Stimulated activated CD4-positive, alpha-beta T cell treated with anti-CD3 and anti-CD28 coated beads, TNF-alpha, amount 100 ng/mL, for 4 hours (primary cell): ENCODE measurements around the gene EIF2AK2.

Experiments
- DNase-seq, 3 experiments: peaks; one replicate each; pipeline ENCODE4 v3.0.0-alpha.2; 2020; ENCODE audit warnings: low read depth in 3 of 3

Gene EIF2AK2

DNA sequence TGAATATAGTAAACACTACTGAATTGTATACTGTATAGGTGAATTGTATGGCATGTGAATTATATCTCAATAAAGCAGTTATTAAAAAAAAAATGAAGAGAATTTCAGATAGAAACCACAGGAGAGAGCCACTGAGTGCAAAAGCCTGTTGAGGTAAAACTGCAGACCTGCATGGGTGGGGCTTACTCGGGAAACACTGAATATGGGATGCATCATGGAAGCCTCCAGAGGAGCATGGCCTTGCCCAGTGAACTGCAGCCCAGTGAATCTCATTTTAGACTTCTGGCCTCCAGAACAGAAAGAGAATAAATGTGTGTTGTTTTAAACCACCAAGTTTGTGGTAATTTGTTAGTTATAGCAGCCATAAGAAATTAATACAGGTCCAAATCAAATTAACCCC lies 56.7 kb downstream of the EIF2AK2 start:
- DNase-seq, result no peak

DNA sequence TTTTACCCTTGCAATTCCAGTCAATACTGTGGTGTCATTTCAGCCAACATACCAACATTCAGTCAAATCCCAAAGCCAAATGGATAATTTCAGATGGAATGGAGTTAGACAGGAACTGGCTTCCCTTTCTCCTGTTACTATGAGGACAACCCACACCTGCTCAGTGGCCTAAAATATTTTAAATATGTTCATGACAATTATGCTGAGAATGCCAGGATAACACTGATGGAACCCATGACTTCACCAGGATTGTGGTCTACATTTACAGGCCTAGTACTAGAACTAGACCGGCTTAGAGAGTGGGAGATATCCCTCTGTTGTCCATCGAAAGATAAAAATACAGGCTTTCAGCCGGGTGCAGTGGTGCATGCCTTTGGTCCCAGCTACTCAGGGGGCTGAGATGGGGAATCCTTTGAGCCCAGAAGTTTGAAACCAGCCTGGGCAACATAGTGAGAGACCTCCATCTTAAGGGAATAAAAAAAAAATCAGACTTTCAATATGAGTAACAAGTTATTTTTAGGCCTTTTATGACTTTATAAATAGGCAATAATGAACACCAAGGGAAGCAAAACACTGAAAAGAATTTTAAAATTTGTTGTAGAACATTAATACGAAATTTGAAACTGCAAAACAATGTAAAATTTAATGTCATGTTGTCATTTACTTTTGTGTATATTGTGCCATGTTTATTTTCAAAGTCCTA lies 58.2 kb downstream of the EIF2AK2 start:
- no peak for DNase-seq

DNA sequence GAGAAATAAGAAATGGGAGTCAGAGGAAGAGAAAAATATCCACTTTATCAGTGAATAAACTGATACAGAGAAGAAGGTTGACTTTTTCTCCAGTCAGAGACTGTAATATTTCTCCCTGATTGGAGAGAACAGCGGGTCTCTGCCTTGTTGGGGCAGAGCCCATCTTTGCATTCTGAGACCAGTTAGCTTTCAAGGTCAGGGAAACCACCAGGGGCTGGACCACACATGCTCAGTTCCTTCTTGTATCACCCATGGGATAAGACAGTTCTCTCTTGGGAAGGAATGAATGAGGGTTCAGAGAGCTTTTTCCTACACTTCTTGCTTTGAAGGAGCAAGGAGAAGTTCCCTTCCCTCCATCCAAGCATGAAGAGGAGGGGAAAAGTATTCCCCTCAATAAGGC lies 60.2 kb downstream of the EIF2AK2 start:
- DNase-seq, result no peak

DNA sequence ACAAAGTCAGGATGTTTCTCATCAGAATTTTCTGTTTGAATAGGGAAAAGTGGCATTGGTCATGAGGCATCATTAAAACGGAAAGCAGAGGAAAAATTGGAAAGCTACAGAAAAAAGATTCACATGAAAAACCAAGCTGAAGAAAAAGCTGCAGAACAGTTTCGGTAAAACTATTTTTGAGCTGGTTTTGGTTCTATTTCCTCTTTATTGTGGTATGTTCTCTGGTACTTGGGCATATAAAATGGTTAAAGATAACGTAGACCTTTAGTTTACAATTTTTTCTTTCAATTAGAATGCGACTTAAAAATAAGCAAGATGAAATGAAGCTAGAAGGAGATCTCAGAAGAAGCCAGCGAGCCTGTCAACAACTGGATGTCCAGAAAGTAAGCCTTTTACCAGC lies 64.9 kb downstream of the EIF2AK2 start:
- DNase-seq, result no peak

DNA sequence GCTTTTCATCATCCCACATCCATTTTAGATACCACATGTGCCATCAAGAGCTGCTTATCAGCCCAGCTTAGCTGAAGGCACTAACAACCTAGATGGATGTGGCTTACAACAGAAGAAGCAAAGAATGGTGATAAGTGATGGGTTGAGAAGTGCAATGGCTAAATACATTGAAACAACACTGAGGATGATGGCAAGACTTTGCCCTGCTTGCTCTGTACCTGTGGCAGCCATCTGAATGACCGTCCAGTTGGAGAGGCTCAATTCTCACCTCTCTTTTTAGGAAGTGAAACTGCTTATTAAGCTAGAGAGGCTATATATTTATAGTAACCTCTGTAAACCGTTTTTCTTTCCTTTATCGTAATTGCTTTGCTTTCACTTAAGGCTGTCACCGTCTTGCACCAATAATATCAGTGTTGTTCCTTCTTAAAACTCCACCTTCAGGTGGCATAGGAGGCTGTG lies 66.7 kb downstream of the EIF2AK2 start:
- no peak for DNase-seq

DNA sequence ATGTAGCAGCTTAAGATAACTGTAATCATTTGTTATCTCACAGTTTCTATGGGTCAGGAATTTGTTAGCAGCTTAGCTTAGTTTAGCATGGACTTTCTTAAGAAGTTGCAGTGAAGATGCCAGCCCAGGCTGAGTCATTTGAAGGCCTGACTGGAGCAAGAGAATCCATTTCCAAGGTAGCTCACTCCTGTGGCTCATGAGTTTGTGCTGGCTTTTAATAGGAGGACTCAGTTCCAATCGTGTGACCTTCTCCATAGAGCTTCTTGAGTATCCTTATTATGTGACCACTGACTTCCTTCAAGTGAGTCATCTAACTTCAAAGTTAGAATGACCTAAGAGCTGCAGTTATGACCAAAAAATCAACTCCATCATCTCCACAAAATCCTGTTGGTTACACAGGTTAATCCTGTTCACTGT lies 71.0 kb downstream of the EIF2AK2 start:
- DNase-seq, result no peak

DNA sequence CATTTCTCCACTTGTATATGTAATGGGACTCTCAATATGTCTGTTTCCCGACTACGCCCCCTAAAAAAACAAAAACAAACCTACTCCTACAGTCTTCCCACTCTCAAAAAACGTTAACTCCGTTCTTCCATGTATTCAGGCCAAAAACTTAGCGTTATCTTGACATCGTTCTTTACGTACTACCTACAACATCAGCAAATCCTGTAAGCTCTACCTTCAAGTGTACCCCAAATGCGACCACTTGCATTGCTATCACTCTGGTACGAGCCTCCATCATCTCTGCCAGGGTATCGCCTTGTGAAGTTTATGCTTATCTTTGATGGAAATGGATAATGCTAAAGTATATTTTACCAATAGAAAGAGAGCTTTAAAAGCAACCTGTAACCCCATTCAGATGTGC lies 72.0 kb downstream of the EIF2AK2 start:
- no peak for DNase-seq

DNA sequence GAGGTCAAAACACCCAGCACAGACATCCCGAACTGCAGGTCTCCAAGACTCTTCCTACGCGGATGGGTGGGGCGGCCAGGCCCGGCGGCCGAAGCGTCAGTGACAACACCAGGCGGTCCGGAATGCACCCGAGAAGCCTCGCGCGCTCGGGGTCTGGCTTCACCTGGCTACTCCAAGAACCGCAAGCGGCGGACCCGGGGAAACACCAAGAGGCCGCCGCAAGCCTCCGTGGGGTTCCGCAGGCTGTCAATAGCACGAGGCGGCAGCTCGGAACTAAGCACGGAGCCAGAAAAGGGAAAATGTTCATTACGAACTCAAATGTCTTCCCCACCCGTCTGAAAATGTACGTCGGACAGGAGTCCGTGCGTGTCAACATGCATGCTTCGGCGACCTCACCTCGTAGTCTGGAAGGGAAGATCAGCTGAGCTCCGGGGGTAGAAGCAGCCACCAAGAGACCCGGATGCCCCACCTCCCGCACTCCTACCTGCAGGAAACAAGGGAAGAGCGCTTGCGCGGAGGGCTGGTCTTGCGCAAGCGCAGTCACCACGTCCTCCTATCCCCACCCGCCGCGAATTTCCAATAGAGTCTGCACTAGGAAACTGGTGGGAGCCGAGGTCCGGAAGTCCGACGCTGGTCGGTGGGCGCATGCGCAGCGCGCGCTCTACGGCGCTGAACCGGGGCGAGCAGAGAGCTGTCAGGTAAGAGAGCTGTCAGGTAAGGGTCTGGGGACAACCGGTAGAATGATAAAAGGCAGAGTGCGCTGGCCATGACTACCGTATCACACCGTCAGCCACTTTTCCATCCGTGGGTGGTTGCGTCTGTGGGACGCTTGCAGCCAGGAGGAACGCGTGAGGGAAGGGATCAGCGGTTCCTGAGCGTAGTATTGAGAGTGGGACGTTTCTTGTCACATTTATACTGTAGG lies 72.6 kb downstream of the EIF2AK2 start, which contains the start of the genes GPATCH11 and HEATR5B:
Gene GPATCH11, plus strand, starts transcription at position 646 of the 922 bp plus-strand sequence. CDS start 3,864 bp downstream, outside the sequence.
Gene HEATR5B, minus strand, starts transcription at position 500 of the 922 bp plus-strand sequence. CDS start 958 bp downstream, outside the sequence.
- peak; percentile 77 to 89 (median 84) for DNase-seq

DNA sequence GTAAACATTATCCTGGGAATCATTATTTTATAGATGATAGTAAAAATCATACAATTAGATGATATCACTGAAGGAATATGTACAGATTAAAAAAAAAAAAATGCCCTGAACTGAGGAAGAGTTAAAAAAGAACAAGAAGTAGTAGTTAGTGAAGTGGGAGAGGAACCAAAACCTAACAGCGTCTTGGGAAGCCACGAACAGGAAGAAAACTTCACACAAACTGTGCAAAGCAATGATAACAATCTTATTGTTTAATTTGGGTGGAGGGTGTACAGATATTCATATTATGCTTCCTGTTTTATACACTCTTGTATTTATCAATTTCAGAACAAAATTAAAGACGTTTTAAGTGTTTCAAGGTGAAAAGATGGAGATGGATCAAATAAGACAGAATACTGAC lies 76.1 kb downstream of the EIF2AK2 start:
- no peak for DNase-seq

DNA sequence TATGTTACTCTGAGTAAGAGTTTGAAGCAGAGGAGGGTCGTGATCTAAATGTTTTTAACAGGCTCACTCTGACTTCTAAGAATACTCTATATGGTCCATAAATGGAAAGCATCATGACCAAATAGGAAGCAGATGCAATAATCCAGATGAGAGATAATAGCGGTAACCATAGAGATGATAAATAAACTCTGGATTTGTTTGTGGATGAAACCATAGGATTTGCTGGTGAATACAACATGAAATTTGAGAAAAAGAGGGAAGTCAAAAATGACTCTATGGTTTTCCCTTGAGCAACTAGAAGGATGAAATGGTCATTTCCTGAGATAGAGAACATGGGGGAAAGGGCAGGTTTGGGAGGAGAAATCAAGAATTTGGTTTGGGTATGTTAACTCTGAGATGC lies 76.5 kb downstream of the EIF2AK2 start:
- no peak for DNase-seq

DNA sequence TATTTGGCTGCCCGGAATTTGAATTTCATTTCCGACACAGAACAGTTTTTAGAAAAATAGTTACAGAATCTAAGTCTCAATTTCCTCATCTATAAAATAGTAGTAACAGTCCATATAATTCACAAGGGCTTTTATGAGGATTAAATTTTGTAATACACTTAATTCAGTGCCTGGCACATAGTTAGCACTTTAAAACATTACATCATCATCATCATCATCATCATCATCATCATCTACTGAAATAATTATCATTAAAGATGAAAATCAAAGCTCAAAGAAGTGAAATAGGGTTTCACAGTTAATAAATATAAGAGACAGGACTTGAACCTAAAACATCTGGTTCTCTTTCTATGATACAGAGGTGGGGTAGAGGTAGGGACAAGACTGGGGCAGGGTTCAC lies 85.8 kb downstream of the EIF2AK2 start:
- no peak for DNase-seq

DNA sequence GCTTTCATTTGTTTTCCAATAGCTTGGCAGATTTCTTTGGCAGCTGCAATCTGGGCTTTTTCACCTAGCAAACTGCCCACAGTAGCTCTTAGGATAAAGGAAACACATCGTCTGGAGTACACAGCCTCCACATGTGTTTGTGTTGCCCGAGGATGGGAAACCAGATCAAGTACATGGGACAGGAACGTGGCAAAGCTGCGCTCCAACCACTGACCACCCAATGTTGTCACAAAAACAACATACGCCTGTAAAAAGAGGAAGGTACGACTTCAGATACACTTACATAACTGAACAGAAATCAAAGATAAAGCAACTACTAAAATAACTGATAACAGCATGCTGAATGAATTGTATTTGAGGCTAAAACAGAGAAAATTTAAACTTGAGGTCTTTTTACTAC lies 88.1 kb downstream of the EIF2AK2 start:
- DNase-seq, result no peak

DNA sequence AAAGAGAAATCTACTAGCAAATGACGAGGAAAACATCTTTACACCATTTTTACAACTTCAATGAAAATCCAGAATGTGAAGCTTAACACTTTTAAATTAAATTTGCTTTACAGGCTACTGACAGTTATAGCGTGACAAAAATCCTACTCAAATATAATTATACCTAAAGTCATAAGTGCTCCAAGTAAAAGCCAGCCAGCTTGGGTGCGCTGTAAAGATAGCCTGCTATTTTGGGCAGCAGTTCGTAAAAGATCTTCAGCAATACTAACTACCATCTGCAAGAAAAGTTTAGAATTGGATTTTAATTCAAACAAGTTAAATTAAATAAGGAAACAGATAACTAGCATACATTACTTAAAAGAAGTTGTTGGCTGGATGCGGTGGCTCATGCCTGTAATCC lies 95.0 kb downstream of the EIF2AK2 start:
- no peak for DNase-seq

DNA sequence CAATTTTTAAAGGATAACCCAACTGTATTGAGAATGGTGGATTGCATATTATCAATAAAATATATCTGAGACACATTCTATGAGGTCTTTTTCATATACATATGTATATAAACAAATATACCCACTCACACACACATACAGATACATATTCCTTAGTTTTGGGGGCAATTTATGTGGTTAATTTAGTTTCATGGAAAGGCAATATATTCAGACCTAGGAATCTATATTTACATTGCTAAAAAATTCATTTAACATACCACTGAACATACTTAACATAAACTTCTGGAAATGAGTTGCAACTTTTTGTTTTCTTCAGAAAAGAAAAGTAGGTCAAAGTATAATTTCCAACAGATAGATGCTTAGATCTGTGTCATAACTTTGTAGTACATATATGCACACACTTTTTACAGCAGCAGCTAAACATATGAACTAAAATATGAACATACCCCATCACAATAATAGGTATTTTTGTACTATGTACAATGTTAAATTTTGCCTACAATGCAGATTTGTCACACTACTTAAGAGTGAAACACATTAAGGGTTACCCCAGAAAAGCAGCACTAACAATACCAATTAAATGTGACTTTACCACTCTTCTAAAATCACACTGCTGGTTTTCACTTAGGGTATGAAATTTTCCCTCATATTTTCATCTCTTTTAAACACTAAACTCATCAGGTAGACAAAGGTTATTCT lies 95.6 kb downstream of the EIF2AK2 start:
- no peak for DNase-seq

DNA sequence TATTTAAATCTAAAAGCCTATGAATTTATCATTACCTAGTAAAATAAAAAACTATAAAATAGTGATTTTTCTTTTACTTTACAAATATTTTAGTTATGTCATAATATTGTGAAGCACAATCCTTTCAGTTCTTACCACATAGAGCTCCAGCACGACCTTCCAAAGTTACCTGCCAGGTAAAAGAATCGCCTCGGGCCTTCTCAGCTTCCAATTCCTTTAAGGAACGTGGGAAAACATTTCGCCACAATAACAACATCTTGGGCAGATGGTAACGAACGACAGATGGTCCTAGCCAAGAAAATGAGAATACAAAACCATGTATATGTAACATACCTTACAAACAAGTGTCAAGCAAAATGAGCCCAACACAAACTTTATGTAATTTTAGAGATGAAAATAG lies 96.3 kb downstream of the EIF2AK2 start:
- no peak for DNase-seq

DNA sequence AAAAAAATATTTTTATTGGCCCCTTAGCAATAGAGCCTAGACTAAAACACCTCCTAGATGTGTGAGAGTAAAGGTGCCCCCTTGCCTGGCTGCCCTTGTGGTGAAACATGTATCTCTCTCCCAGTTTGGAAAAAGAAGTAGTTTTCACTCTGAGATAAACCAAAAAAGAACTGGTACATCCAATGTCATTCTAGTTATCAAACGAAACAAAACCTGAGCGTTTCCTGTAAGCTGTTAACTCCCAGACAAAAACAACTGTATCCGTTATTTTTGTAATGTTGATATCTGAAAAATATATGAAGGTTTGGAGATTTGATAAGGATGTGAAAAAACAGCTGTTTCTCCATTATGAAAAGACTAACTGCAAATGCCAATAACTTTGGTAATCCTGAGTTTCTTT lies 96.9 kb downstream of the EIF2AK2 start:
- no peak for DNase-seq

DNA sequence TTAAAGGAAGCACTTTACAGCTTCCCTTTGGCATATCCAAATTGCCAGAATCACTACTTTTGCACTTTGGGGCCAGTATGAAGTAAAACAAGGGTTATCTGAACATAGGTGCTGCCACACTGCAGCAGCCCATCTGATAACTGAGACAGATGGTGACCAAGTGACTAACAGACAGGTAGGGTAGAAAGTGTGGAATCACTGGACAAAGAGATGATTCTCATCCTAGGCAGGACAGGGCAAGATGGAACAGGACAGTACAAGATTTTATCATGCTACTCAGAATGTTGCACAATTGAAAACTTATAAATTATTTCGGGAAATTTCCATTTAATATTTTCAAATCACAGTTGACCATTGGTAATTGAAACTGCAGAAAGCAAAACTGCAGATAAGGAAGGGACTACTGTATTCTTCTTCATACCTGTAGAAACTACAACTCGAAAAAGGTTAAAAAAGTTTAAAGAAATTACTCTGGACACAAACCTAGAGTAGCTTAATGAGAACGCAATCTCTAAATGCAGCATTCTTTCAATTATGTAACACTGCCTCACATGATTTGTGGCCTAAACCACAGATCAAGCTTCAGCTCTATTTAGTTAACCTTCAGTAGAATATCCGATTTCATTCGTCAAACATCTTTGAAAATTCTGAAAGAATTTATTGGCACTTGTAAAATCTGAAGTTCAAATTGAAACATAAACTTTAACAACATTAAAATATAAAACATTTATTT lies 104.0 kb downstream of the EIF2AK2 start:
- DNase-seq, result no peak
